Stimulated activated CD4-positive, alpha-beta T cell treated with anti-CD3 and anti-CD28 coated beads, TNF-alpha, amount 100 ng/mL, for 1 hour (primary cell): ENCODE results near the gene GPD2.

Experiments used
- DNase-seq, 3 donors: peaks; one replicate each; pipeline ENCODE4 v3.0.0-alpha.2; 2020; ENCODE audit warnings: low read depth in 3 of 3, low spot score in 1 of 3

GPD2 gene

DNA sequence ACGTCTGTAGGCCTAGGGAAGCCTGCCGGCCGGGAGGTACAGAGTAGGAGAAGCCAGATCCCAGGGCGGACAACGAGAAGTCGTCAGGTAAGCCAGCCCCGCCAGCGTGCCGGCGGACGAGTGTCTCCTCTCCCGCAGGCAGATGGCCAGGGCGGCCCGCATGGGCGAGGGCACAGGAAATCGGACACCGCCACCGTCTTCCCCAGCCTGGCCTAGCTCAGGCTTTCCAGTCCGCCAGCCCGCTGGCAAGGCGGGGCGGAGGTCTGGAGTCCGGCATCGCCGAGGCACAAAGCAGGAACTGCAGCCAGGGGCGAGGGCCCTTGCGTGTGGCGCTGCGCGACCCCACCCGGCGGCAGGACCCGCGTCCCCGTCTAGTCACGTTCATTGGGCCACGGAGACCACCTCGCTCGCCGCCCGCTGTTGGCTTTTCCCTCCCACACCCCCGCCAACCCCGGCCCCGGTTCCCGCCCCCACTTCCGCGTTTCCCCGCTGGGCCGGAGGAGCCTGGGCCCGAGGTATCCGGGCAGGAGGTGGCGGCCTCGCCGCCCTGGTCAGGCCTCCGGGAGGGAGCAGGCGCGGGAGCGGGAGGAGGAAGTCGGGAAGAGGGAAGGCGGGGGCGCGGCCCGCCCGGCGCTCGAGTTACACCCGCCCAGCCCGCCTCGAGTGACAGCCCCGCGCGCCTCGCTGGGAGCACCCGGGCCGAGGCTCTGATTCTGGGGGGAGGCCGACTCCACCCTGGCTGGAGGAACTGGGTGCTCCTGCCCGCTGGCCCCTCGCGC lies at the start of gene GPD2:
TSS of gene GPD2 (plus strand) at position 662 of the 779 bp plus-strand sequence. CDS start 39,727 bp downstream, outside the sequence.
- DNase-seq, result peak in 2 of 3 donors; percentile 20 to 40

DNA sequence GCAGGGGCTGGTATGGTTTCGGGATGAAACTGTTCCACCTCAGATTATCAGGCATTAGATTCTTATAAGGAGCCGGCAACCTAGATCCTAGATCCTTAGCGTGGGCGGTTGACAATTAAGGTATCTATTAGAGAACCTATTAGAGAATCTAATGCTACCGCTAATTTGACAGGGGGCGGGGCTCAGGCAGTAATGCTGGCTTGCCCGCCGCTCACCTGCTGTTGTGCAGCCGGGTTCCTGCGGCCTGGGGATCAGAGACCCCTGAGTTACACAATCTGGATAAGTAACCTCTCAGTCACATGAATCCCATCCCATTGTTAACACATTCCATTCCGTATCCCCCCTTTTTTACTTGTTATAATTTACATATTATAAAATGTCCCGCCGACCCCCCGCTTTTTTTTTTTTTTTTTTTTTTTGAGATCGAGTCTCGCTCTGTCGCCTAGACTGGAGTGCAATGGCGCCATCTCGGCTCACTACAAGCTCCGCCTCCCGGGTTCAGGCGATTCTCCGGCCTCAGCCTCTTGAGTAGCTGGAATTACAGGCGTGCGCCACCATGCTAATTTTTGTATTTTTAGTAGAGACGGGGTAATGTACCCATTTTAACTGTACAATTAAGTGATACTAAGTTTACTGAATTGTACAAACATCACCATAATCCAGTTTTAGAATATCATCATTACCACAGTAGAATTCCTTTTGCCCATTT lies 42.0 kb upstream of the GPD2 start:
- DNase-seq, result no peak

DNA sequence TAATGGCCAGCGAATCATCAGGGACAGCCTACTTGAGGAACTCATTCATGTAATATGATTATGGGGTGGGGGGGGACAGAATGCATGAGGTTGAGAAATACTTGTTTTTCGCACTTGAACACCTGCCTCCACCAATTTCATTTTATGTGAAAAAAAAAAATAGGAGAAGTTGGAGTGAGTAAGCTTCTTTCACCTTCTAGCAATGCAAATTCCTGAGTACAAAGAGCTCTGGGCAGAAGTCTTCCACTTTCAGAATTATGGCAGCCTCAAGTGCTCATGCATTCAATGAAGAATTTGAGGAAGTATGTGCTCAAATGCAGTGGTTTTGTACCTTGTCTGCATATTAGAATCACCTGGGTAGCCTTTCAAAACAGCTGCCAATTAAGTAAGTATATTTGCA lies 40.1 kb upstream of the GPD2 start:
- no peak for DNase-seq

DNA sequence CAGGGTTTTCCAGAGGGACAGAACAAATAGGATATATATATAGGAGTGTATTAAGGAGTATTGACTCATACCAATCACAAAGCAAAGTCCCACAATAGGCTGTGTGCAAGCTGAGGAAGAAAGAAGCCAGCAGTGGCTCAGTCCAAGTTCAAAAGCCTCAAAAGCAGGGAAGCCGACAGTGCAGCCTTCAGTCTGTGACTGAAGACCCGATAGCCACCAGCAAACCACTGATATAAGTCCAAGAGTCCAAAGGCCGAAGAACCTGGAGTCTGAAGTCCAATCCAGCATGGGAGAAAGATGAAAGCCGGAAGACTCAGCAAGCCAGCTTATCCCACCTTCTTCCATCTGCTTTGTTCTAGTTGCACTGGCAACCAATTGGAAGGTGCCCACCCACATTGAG lies 39.0 kb upstream of the GPD2 start:
- no peak for DNase-seq

DNA sequence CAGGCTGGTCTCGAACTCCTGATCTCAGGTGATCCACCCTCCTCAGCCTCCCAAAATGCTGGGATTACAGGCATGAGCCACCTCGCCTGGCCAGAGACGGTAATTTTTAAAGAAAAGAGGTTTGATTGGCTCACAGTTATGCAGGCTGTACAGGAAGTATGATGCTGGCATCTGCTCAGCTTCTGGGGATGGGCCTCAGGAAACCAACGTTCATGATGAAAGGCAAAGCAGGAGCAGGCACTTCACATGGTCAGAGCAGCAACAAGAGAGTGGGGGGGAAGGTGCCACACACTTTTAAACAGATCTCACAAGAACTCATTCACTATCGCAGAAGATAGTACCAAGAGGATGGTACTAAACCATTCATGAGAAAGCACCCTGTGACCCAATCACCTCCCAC lies 38.0 kb upstream of the GPD2 start:
- DNase-seq, result no peak

DNA sequence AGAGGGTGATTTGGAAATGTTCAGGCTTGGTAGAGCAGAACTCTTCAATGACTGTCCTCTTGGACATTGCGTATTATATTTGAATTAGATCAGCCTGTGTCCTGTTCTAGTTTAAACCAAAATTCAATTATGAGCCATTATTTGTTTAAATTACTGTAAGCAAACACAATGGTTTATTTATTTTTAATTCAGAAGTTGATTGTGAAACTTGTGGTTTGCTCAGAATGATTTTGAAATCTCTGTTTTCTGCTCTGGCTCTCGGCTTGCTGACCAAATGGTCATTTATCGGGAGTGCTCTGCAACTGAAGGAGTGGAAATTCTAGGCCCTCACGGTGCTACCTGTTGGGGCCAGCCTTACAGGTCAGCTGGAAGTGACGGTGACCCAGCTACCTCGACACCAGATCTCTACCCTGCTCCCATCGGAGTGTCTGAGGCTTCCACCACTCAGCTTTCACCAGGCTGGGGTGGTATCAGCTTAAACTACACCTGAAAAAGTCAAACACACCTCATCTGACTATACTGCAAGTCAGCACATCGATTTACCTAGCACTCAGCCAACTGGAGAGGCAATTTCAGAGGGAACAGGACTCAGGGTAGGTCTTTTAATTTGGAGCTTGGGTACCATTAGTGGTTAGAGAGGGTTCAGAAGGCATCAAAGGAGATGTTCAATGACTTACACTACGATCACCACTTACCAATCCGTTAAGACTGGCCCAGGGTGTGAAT lies 36.8 kb upstream of the GPD2 start:
- DNase-seq, result no peak

DNA sequence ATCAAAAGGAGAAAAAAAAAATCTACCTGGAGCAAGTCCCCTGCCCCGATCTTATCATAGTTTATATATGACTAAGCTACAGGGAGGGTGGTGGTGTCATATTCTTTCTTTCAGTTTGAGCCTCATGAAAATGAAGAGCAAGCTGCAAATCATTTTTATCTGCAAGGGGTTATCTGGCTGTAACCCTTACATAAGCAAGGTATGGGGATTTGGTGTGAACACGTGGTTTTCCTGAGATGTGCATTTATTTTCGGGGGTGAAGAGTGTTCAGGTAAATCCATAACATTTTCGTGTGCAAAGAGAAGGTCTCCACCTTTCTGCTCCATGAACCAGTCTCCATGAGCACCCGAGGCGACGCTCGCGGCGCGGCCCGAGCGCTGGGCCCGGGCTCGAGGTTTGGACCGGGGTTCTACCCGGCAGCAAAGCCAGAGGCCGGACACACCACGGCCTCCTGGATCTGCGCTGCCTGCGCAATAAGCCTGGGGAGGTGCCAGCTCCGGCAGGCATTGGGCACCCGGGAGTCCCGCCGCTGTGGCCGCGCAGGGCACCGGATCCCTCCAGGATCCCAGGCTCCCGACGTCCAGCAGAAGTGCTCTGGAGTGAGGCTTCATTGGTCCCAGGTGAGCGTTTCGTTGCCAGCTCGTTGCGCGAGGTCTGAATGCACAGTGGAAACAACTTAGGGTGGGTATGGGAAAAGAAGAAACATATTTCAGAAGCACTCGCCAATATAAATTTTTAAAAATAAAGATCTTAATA lies 36.1 kb upstream of the GPD2 start:
- DNase-seq, result peak in 1 of 3 donors; percentile 32

DNA sequence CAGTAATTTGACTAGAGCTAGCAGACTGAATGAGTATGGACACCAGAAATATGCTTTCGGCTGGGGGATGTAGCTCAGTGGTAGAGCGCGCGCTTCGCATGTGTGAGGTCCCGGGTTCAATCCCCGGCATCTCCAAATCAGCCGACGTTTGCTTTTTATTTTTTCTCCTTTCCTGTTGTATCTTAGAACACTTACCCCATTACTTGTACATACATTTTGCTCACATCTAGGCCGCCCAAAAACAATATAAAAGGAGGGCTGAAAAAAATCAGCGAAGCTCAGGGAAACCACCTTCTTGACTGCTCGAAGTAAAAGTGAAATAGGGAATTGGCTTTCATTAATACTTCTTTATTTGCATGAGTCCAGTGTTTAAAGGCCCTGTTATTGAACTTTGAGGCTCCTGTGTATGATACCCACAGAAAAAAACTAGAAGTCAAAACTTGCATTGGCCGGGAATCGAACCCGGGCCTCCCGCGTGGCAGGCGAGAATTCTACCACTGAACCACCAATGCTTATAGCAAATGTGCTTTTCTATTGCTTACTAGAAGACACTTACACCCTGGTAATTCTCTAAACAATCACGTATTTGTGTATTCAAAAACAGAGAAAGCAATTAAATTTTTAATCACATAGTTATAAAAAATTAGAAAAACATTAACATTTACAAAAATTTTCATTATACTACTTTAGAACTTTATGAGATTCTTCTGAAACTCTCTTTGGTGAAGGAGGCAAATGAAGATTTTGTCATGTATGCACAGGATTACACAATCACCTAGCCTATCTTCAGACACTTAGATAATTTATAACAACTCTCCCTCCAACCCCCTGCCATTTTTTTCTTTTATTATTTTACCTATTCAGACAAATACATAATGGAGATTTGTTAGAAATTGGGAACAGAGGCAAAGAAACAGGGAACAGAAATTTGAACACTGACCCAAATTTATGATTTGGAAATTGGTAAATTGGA lies 35.2 kb upstream of the GPD2 start:
- DNase-seq, result peak; percentile 58 to 75 (median 74)

DNA sequence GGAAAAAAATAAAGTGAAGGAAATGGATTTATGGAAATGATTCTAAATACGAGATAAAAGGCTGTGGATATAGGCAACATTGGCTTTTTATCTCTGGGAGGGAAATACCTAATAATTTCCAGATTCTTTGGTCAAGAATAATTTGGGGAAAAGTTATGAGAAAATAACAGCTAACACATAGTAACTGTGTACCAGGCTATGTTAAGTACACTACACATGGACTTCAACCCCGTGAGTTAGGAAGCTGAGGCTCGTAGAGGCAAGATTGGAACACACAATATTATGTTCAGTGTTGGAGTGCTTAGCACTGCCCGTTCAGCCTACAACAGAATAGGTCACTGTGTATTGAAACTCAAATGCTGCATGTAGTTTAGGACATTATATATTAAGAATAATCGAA lies 34.3 kb upstream of the GPD2 start:
- DNase-seq, result no peak

DNA sequence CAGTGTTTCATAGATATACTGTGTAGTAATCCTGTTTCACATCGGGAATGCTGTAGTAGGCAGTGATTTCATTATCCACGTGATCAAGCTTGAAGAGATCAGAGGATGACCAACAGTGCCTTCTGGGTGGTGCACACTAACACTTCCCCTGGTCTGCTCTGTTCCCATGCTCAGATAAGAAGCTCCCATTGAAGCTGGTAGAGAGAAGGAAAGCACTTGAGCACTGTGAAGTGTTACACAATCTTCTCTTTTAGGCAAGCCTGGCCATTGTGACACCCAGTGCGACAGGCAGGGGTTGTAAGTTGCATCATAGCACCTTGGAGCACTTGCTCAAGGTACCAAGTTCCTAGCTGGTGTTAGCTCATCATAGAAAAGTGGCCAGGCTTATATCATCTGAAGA lies 30.6 kb upstream of the GPD2 start:
- DNase-seq, result no peak

DNA sequence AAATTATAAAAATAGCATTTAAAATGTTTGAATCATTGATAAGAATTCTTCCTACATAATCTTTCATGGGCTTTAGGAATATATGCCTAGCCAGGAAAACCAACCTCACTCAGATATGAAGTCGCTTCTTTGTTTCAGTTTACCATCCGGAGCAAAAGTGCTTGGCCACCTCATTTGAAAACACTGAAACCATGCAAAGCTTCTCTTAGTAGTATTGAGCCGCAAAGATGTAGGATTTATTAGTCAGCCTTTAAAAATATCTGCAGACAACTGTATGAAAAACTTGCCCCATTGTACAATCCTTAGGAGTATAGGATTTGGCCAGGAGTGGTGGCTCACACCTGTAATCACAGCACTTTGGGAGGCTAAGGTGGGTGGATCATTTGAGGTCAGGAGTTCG lies 24.3 kb upstream of the GPD2 start:
- no peak for DNase-seq

DNA sequence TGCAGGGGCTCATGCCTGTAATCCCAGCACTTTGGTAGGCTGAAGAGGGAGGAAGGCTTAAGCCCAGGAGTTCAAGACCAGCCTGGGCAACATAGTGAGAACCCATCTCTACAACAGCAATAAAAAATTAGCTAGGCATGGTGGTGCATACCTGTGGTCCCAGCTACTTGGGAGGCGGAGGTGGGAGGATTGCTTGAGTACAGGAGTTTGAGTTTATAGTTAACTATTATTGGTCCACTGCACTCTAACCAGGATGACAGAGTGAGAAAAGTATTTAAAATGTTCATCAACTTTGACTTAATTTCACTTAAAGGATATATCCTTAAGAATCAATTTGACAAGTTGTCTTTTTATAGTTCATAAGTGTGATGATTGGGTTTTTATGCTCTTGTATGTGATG lies 14.3 kb upstream of the GPD2 start:
- DNase-seq, result no peak

DNA sequence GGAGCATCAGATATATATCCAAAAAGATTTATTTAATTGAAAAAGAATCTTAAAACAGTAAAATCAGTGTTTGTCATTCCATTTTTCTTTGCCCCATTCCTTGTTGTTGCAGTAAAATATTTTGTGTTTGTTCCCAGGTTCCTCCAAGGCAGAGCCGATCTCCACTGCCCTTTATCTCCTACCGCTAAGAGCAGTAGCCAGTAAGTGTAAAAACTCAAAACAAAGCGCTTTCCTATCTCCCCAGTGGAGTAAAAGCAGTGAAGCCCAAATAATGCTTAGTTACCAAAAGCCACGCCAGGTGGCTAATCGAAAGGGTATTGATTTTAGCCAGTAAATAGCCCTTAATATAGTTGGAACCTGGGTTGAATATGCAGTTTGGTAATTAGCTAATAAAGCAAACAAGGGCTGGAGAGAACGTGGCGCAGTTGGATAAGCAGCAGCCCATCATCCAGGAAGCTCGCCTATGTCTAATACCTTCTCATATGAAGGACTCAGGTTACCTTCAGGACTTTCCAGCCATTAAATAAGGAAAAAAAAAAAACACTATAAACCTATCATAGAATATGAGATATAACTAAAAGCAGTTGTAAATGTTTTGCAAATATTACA lies 12.4 kb upstream of the GPD2 start:
- no peak for DNase-seq

DNA sequence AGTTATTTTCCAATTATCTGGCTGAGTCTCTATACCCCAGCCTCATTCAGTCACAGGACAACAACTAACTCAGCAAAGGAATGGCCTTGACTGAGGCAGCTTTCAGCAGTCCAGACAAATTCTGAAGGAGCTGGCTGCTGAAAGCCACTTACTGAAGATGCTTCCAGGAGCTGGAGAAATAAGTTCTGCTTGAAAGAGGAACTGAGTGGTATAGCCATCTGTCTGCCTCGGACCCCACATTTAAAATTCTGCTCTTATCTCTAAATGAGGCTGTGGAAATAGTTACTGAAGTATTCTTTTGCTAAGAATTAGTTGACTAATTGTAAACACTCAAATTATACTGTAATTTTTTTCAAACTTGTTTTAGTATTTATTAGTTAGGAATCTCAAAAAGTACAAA lies 9.1 kb upstream of the GPD2 start:
- no peak for DNase-seq

DNA sequence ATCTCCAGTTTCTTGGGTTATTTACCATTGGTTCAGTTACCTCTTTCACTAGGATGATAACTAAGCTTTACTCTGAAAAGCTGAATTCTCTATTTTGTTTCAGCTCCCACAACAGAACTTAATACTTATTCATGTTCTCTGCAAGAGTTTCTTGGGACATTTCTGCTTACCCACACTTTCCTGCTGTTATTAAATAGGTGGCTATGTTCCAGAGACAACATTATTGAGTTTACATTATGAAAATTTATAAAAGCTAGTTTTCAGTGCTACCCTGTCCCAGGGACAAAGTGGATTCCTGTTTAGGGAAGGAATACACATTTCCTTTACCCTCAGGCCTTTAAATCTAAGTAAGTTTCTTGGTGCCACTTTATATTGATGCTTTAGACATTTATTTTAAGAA lies 7.0 kb upstream of the GPD2 start:
- DNase-seq, result no peak

DNA sequence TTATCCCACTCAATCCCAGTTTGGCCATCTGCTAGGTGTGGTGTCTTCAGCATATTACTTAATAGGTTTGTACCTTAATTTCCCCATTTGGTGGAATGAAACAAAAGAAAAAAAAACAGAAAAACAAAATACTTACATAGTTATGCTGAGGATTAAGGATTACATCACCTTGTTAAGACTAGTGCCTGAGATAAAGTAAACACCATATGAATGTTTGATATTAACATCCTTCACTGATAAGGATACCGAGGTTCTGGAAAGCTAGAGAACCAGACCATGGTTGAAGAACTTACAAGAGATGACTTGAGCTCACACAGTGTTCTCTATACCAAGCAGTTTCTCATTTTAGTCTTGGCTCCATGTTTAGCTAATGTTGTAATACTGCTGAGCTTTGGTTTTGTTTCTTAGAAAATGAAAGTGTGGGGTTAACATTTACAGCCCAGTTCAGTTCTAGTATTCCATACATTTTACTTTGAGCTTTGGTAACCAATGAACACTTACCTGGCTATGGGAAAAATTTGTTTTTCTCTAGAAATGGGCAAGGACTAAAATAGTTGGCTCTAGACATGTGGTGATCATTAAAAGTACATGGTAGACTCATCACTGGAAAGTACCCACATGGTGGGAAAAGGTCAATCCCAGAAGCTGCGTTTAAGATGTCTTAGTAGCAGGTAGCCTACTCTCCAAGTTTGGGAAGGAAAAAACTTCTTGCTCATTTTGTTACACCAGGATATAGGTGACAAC lies 5.8 kb upstream of the GPD2 start:
- no peak for DNase-seq

DNA sequence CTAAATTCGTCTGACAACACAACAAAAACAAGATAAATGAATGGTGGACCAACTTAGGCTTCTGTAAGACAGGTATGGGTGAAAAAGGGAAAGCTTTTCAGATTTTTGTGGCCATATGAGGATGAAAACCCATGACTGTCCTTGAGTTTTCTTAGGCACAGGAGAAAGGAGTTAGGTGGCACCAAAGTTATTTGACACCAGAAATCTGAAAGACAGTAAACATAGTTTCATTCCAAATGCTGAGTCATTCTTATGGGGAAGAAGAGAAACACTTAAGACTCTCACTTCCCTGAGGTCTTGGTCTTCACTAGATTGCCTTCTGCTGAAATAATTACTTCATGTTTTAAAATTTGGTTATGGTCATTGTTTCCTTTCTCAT lies 5.2 kb upstream of the GPD2 start:
- DNase-seq, result no peak

DNA sequence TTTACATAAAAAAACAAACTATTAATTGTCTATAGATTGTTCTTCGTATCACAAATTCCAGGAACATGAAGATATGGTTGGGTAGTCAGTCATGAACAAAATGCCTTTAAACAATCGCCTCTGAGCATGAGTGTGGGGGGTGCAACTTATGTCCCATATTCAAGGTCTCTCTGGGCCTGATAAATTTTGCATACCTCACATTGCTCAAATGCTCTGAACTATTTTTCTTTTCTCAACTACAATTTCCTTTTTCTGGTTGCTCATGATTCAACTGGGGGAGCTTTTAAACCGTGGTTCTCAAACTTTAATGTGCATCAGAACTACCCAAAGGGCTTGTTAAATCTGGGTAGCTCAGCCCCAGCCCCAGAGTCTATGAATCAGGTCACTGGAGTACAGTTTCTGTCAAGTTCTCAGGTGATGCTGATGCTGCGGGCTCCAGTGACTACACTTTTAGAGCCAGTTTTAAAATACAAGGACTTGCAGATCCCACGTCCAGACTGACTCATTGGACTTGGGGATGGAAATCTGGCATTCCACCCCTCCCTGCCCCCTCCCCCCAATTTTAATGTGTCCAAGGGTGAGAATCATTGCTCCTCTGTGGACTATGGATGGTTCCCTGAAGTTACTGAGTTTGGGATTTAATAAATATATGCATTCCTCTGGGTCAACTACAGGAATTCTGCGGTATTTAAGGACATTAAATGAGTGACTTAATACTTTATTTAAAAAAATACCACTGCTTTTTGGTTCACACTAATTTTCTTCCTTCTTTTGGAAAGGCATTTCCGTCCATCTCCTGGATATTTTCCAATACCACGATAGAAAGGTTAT lies 1.5 kb upstream of the GPD2 start:
- no peak for DNase-seq
